Activated T-cell treated with anti-CD3 and anti-CD28 coated beads for 48 hours (primary cell): Measurements from ENCODE around the gene SLC4A3.

ENCODE experiments used
- DNase-seq: peaks from one replicate; pipeline ENCODE4 v3.0.0-alpha.2; 2020; ENCODE audit warnings: low read depth

Gene SLC4A3

GRCh38 chr2:219613461-219614070 lies 13.9 kb upstream of the SLC4A3 start:
- DNase-seq, result no peak

GRCh38 chr2:219614076-219614860 lies 13.2 kb upstream of the SLC4A3 start:
- DNase-seq, result no peak

GRCh38 chr2:219615036-219615435 lies 12.4 kb upstream of the SLC4A3 start:
- no peak for DNase-seq

- no peak for DNase-seq
Measured at GRCh38 chr2:219615894-219616293, 11.5 kb upstream of the SLC4A3 start.

- no peak for DNase-seq
Measured at GRCh38 chr2:219616550-219616949, 10.9 kb upstream of the SLC4A3 start.

- DNase-seq, result no peak
Measured at GRCh38 chr2:219618733-219619122, 8.7 kb upstream of the SLC4A3 start.

- DNase-seq, result no peak
Measured at GRCh38 chr2:219619235-219619634, 8.2 kb upstream of the SLC4A3 start.

DNA sequence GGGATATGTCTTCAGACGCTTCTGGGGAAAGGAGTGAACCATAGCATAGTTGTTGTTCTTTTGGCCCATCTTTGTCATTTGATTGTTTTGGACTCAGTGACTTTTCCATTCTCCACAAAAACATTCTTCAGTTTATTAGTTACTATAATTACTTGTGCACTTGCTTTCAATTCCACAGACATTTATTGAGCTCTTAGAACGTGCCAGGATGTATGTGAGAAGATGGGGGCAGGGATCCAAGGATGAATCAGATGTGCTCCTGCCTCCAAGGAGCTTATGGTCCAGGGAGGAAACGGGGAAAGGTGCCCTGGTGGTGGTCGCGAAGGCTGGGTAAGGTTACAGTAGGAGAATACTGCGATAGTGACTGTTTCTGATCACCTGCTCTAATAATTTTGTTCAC lies 6.9 kb upstream of the SLC4A3 start:
- no peak for DNase-seq

GRCh38 chr2:219621935-219622334 lies 5.5 kb upstream of the SLC4A3 start:
- no peak for DNase-seq

DNA sequence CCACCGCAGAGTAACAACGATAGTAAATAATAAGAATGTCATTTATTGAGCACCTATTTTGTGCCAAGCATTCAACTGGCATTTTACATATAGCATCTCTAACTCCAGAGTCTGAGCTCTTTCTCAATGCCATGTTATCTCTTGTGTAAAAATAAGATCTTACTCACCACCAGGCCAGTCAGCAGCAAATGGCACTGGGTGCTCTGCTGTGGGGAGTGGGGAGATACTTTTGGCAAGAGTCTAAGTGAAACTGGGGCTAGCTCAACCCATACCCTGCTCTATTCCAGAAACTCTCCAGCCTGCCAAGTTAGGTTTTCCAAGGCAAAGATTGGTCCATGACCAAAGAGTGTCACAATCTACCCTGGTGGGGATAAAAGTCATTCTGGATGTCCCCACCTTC lies 5.0 kb upstream of the SLC4A3 start:
- no peak for DNase-seq

DNA sequence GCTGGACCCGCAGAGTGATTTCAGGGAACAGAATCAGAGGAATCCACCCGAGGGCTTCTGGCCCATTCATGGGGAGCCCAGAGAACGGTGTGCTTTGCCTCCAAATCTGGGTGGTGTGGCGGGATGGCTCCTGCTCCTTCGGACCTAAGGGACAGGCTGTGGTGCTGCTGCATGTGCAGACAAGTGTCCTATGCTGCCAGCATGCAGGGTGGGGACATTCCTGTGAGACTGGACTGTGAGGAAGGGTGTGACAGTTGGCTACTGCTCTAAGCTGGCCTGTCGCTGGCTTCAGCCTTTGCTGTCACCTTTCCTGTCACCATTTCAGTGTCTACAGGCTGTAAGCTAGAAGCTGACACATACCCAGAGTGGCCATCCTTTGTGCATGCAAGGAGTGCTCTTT lies 2.9 kb upstream of the SLC4A3 start:
- DNase-seq, result no peak

- DNase-seq, result no peak
Measured at GRCh38 chr2:219625179-219625578, 2.3 kb upstream of the SLC4A3 start.

GRCh38 chr2:219626540-219626939 lies 890 bp upstream of the SLC4A3 start:
- DNase-seq, result no peak

DNA sequence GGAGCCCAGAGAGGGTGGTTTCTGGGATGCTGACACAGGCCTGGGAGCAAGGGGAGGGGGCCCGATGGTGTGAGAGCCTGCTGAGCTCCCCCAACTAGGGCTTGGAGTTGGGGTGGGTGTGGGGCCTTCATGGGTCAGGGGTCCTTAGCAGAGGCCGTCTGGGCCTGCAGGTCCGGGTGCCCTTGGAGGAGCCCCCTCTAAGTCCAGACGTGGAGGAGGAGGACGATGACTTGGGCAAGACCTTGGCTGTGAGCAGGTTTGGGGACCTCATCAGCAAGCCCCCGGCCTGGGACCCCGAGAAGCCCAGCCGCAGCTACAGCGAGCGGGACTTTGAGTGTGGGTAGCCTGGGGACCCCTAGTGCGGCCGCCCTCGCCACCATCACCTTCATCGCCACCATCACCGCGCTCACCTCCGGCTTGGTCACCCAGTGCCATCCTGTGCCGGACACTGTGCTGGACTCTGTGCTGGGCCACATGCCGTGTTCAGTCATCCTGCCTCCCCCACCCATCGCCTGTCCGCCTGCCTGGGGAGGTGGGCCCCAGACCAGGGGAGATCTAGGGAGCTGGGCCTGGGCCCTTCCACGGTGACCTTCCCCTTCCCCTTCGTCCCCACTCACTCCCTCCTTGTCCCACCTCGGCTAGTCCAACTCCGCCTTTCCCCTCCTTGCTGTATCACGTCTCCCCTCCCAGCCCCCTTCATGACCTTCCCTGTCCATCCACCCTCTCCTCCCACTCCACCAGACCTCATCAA lies 980 bp downstream of the SLC4A3 start:
- no peak for DNase-seq

GRCh38 chr2:219628986-219629901 lies 1.8 kb downstream of the SLC4A3 start:
- no peak for DNase-seq

- no peak for DNase-seq
Measured at GRCh38 chr2:219629976-219630695, 2.7 kb downstream of the SLC4A3 start.

DNA sequence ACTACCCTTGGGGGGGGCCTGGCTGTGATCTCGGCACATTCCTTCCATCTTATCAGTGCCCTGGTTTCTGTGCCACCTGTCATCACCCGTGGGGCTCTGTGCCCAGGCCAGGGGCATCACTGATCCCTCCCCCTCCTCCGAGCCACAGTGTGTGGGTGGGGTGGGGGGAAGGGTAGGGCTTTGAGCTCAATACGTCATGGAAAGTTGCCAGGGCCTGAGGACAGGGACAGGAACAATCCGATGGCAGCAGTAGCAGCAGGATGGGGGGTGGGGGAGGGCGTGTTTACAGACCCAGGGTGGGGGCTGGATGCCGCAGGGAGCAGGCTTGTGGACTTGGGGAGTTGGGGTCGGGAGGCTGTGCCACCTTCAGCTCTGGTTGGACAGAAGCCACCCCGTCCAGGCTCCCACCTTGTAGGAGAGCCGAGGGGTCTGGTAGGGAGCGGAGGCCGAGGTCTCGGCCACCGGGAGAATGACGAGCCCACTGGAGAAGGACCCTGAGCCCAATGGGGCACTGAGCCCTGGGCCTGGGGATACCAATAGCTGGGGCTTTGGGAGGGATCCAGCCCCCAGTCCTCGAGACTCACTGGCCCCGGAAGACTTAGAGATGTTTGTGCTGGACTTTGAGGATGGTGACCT lies 3.5 kb downstream of the SLC4A3 start:
- DNase-seq, result no peak

GRCh38 chr2:219631406-219631891 lies 4.0 kb downstream of the SLC4A3 start:
- DNase-seq, result no peak

- DNase-seq, result no peak
Measured at GRCh38 chr2:219631904-219632759, 4.7 kb downstream of the SLC4A3 start.

DNA sequence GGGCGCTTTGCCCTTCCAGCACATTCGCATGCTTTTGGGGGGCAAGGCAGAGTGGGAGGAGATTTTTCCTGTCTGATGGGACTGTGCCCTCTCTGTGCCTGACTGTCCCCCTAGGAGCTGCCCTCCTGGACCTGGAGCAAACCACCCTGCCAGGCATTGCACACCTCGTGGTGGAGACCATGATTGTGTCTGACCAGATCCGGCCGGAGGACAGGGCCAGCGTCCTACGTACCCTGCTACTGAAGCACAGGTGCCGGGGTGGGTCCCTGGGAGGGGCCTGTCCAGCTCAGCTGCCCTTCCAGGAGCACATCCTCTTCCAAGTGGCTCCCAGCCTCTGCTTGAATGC lies 5.3 kb downstream of the SLC4A3 start:
- no peak for DNase-seq
